NCI-H2196 treated with DMSO at 0.1 percent for 48 hours (cell line): ENCODE results near the gene HPS1.
"Not testable (repeated sequence)": the region's sequence is repeated elsewhere in the genome, so short reads cannot be mapped to it uniquely, and the experiment has no call there.

Experiments
- DNase-seq: peaks from one replicate; lab custom pipeline; 2025; ENCODE audit not compliant: unreplicated experiment; lab: John Stamatoyannopoulos, UW

HPS1 gene

DNA sequence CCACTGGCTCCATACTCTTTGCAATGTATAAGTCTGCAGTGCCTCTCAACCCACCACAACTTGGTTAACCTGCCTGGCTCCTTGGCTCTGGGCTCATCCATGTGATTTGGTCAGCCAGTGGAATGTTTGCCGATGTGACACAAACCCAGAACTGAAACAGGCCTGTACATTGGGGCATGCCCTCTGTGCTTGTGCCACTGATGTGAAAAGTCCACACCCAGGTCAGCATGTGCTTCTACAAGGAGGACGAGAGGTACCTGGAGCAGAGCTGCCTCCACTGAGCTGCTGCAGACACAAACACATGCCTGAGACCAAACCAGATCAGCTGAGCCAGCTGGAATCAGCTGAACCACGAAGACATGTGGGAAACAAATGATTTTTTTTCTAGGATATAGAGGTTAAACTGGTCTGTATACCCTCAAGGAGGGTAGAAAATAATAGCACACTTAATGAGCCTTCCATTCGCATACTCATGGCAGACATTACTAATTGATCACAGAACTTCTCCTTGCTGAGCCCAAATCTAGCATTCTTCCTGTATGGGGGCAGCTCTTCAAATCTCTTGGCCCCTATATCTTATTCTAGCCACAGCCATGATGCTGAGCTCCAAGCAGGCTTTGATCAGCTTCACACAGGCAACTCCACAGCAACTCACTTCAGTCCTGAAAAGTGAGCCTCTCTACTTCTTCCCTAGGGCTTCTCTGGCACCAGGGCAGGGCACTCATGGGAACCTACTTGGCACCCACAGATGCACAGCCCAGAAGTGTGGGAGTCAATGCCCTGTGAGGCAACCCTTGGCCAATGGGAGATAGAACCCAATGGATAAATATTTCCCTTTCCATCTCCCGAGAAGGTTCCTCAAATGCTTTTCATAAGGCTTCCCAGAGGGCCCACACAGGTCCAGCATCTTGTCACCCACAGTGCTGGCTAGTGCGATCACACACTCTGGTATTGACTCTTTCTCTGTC is 50.4 kb downstream of the HPS1 start:
- DNase-seq, result no peak

- DNase-seq, result no peak
Measured at GRCh38 chr10:98394851-98395440, 51.8 kb downstream of the HPS1 start.

DNA sequence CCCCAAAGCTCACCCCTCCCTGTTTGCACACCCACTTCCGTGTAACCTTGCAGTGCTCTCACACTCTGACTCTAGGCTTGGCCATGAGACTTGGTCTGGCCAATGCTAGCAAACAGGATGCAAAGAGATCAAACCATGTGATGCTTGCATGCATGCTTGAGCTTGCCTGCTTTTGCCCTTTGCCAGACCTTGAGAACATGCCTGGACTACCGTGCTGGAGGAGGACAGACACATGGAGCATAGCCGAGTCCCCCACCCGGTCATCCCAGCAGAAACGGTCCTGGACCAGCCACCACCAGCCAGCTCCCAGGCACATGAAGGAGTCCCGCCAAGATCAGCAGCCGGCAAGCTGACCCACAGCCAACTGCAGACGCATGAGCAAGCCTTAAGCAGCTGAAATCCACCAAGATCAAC is 55.1 kb downstream of the HPS1 start:
- no peak for DNase-seq

DNA sequence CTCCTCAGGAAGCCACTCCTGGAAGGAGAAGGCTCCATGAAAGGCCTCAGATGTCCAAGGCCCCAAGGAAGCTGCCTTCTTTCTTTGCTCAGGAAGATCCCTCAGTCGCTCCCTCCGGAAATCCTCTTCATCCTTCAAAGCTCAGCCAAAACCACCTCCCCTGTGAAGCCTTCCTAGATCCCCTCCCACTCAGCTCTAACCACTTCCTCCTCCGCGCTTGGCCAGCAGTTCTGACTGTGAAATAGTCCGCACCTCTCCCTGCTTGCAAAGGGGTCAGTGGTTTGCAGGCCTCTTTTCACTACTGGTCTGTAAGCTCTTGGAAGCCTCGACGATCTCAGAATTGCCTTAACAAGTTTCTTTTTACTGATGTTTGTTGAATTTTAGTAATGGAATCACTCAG is 55.7 kb downstream of the HPS1 start:
- no peak for DNase-seq

DNA sequence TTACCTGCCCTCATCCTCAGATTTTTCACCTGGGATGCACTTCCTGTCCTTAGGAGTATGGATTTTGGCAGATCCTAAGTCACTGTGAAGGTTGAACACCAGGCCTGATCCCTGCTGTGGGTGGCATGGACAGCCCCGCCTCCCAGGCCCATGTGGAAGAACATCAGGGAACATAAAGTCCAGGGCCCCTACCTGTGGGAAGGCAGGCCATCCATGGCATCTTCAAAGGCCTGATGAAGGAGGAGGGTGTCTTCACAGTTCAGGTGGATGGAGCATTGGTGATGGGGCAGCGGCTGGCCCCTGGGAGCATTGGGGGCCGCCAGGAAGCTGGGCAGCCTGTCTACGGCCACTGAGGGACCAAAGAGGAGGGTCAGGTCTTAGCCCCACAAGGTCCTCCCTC is 56.3 kb downstream of the HPS1 start:
- DNase-seq, result no peak

DNA sequence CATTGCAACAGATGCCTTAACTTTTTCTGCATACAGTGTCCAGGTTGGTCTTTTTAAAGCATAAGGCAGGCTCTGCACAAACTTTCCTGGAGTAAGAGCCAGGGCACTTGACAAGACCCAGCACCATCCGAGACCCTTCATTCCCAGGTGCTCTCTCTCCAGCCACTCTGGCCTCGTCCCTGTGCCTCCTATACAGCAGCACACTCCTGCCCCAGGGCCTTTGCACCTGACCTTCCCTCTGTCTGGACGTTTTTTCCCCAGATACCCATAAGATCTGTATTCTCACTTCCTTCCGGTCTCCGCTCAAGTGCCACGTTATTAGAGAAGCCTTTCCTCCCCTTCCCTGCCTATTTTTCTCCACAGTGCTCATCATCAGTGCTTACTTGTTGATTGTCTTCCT is 57.3 kb downstream of the HPS1 start:
- no peak for DNase-seq

DNA sequence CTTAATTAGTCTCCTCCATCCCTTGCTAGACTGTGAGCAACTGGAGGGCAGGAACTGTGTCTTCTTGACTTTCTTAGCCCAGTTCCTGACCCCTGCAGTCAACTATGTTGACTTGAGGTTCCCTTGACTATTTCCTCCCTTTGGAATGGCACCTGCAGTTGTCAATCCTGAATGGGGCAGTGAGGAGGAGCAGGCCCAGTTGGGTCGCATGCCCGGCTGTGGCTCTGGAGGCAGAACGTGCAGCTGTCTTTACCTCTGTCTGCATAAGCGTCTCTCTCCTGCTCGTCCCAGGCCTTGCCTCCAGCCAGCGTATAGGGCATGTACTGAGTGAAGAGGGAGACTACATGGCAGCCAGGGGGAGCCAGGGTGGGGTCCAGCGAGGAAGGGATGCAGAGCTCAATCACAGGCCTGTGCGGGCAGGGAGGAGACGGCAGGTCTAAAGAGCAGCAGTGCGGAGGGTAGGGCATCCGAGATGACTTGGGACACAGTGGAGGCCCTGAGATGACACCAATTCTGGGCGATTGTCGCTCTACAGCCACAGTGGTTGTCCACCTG is 58.6 kb downstream of the HPS1 start:
- no peak for DNase-seq

GRCh38 chr10:98384531-98385133 is 62.1 kb downstream of the HPS1 start:
- no peak for DNase-seq

DNA sequence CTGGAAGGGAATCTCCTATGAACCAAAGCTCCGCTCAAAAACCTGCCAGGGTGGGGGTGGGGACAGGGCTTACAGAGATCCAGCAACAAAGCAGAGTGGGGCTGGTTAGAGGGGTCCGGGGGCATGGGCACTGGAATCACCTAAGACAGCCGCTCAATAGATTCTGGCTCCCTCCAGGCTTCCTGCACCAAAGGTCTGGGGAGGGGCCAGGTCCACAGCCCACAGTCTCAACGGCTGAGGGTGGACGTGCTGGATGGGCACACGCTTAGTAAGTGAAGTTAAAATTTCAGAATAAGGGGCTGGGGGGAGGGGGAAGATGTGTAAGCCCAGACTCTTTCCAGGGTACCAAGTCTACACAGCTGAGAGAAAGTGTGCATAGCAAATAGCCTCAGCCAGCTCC is 62.9 kb downstream of the HPS1 start:
- DNase-seq, result no peak

DNA sequence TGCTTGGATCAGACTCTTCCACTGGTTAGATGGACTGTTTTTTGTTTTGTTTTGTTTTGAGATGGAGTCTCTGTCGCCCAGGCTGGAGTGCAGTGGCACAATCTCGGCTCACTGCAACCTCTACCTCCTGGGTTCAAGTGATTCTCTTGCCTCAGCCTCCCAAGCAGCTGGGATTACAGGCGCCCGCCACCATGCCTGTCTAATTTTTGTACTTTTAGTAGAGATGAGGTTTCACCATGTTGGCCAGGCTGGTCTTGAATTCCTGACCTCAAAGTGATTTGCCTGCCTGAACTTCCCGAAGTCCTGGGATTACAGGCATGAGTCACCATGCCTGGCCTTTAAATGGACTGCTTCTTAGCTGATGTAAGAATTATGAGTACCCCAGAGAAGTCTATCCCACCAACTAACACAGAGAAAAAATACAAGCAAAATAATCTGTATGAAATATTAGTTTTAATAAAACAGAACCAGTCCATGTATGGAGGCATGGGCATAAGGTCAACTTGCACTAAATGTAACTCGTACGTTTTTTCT is 63.5 kb downstream of the HPS1 start:
- DNase-seq, result not testable (repeated sequence)

- no peak for DNase-seq
Measured at GRCh38 chr10:98382691-98383101, 64.0 kb downstream of the HPS1 start.

- no peak for DNase-seq
Measured at GRCh38 chr10:98380493-98381339, 66.0 kb downstream of the HPS1 start.

- DNase-seq, result no peak
Measured at GRCh38 chr10:98378722-98379121, 68.0 kb downstream of the HPS1 start.

- DNase-seq, result no peak
Measured at GRCh38 chr10:98377536-98377935, 69.2 kb downstream of the HPS1 start.

- DNase-seq, result no peak
Measured at GRCh38 chr10:98377001-98377400, 69.7 kb downstream of the HPS1 start.

GRCh38 chr10:98376485-98376884 is 70.2 kb downstream of the HPS1 start:
- DNase-seq, result peak; percentile 31

DNA sequence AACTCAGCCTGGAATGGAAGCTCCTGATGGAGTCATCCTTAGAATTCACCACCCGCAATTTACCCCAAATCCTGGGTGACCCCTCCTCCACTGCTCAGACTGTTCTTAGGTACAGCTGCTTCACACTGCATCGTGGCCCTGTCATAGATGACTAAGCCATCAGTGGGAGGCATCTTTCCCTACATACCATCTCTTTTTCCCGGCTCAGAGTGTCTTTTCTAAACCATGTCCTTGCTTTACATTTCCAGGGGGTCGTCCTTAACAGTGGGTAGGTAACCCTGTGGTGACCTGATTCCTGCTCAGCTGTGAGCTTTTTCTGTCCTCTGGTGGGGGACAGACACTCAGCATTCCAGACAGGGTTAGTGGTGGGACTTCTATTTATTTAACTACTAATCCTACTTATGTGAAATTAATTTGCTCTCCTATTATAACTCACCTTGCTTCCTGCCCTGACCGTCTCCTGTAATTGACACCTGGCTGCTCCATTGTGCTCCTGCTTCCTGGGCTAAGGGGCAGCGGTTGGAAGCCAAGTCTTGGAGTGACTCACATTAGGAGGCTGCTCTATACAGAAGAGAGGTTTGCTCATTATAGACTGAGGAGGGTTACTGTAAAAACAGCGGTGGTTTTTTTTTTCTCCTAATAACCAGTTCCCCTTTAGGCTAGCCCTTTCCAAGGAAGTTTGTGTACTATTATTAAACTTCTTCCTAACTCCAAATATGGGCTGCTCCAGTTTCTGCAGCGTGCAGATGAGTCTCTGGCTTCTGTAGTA is 72.3 kb downstream of the HPS1 start:
- peak; percentile 54 for DNase-seq

- no peak for DNase-seq
Measured at GRCh38 chr10:98373260-98374040, 73.3 kb downstream of the HPS1 start.
